GM12875 (cell line): ENCODE measurements around the gene TMEM269.

Experiments
- H3K4me3 ChIP-seq: one replicate; pipeline ENCODE4 v1.5.1; 2011; ENCODE audit warnings: low read depth, low read length, control low read depth
- TF ChIP-seq, protein P1 (sequence below): IDR thresholded peaks from 2 replicates; pipeline ENCODE4 v1.5.1; 2011; ENCODE audit warnings: low read depth, mild to moderate bottlenecking, control low read depth, inconsistent platforms, low read length, moderate library complexity, borderline replicate concordance; ENCODE audit not compliant: insufficient read depth

Gene TMEM269

GRCh38 chr1:42737986-42738677, 46.7 kb upstream of the TMEM269 start:
- TF ChIP-seq, protein P1, sequence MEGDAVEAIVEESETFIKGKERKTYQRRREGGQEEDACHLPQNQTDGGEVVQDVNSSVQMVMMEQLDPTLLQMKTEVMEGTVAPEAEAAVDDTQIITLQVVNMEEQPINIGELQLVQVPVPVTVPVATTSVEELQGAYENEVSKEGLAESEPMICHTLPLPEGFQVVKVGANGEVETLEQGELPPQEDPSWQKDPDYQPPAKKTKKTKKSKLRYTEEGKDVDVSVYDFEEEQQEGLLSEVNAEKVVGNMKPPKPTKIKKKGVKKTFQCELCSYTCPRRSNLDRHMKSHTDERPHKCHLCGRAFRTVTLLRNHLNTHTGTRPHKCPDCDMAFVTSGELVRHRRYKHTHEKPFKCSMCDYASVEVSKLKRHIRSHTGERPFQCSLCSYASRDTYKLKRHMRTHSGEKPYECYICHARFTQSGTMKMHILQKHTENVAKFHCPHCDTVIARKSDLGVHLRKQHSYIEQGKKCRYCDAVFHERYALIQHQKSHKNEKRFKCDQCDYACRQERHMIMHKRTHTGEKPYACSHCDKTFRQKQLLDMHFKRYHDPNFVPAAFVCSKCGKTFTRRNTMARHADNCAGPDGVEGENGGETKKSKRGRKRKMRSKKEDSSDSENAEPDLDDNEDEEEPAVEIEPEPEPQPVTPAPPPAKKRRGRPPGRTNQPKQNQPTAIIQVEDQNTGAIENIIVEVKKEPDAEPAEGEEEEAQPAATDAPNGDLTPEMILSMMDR: no peak
- H3K4me3 ChIP-seq: no peak overlapping the region

DNA sequence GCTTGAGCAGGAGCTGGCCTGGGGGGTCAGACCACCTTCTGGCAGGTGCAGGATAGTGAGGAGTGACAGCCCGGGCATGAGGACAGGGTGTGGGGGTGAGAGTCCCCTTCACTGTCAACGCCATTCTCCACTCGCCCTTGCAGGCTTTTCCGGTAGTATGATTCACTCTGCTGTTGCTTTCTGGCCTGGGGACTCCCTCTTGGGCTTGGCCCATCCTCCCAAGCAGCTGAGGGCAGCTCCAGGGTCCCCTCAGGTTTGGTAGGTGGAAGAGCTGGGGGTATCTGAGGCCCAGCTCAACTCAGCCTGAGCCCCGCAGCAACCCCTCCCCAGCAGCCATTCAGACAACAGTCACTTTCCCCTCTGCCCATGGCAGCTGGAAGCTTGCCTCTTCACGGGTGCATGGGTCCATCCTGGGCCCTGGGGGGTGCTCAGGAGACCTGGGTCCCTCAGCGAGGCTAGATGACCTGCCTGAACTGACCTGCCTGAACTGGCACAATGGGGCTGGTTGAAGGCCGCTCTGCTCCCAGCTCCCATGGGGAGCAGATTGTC, 46.0 kb upstream of the TMEM269 start:
- H3K4me3 ChIP-seq: no peak overlapping the region
- TF ChIP-seq, protein P1: no peak

DNA sequence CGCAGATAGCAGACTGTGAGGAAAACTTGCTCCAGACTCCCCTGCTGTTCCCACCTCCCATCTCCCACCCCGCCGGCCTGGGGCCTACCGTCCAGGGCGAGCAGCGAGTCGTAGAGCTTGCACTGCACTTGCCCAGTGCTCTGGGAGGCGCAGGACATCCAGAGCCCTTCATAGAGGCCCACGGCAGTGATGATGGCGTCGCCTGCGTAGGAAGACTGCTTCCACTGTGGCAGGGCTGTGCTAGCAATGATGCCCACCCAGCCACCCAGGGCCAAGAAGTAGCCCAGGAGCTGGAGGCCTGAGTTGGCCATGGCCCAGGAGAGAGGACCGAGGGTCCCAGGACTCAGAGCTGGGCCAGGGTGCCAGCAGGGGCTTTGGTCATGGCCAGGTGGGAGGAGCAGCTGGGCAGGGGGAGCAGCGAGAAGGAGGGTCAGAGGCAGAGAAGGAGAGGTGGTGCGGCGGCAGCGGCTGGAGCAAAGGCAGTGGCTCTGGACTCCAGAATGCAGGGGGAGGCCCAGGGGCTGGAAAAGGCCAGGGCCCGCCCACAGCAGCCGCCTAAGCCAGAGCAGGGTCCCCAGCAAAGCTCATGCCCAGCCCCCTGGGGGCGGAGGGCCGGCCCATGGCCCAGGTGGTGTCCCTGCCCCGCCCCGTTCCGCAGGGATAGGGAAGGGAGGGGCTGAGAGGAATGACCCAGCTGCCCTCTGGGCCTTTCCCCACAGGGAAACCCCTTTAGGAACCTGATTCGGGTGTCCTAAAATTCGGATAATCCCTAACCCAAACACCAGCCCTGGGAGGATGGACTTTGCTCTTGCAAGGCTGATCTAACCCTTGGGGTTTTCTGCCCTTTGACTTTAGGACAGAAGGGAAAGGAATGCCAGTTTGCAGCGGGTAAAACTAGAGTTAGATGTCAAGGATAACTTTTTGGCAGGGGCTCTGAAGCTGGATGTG, 44.8 kb upstream of the TMEM269 start, which contains the start of gene CLDN19:
TSS of gene CLDN19 (minus strand) at position 484 of the 948 bp plus-strand sequence. CDS start at position 311, 173 bp downstream.
- TF ChIP-seq, protein P1: no peak
- no peak within 1 kb of the TSS for H3K4me3 ChIP-seq

DNA sequence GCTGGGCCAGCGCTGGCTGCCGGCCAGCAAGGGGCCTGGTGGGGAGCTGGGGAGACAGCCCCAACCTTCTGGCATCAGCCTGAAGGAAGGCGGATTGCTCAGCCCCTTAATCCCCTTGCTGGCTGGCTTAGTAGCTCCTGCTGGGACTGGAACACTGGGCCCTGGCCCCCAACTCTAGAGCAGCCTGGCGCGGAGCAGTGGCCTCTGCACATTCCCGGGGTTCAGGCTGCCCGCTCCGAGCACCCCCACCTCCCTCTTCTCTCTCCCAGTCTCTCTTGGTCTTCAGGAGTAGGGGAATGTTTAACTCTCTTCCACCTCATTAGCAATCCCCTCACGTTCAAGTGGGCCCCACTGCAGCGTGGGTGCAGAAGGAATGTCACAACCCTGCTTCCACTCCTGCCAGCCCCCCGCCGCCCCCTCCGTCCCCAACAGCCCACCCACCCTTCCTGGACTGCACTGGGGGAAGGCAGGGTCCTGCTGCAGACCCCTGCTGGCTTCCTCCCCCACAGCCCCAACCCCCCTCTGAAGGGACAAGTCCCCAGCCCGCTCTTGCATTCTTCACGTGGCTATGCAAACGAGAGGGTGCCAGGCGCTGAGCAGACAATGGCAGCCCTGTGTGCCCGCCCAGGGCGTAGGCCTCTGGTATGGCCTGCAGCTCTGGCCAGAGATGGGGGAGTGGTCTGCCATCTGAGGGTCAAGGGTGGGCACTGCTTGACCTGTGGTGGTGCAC, 43.8 kb upstream of the TMEM269 start:
- H3K4me3 ChIP-seq: no peak overlapping the region
- TF ChIP-seq, protein P1: no peak

DNA sequence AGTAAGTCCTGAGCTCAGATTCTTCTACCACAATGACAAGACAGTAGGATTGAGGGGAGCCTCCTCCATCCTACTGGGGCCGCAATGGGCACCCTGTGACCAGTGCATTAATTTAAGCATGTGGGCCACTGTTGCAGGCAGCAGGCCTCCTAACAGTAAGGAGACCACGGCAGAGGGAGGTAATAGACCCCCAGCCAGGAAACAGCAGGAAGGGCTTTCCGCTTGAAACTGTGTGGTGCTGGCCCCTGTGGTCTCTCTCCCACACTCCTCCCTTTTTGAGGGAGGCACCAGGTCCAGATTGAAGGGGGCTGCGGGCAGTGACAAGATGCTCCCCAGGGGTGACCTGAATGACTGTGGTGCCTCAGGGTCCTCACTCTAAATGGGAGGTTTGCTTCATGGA, 43.1 kb upstream of the TMEM269 start:
- H3K4me3 ChIP-seq: no peak overlapping the region
- TF ChIP-seq, protein P1: no peak

GRCh38 chr1:42742141-42742540, 42.6 kb upstream of the TMEM269 start:
- TF ChIP-seq, protein P1: no peak

More at GRCh38 chr1:42742141-42742540, 42.6 kb upstream of the TMEM269 start:
- no peak overlapping the region for H3K4me3 ChIP-seq
